DOHH2 (cell line): ENCODE data around the gene CACNA1B.

Source experiments
- H3F3A ChIP-seq: fragments of 200-600 bp; sonication (generic), shearing (Covaris generic); 2 replicates; pipeline ENCODE4 v1.6.0; 2016; ENCODE audit warnings: antibody characterized with exemption, mild to moderate bottlenecking; ENCODE audit not compliant: control insufficient read depth, insufficient read depth
- H3K27ac ChIP-seq: fragments of 200-600 bp; sonication (generic); 2 replicates; pipeline ENCODE4 v1.5.1; 2014; ENCODE audit warnings: low read depth, mild to moderate bottlenecking, low read length, moderate library complexity
- H3K27me3 ChIP-seq: fragments of 200-600 bp; sonication (generic); 2 replicates; pipeline ENCODE4 v1.6.1; 2014; ENCODE audit warnings: mild to moderate bottlenecking, low read length, mixed read lengths; ENCODE audit not compliant: control insufficient read depth
- H3K36me3 ChIP-seq: fragments of 200-600 bp; sonication (generic); 2 replicates; pipeline ENCODE4 v1.6.1; 2014; ENCODE audit warnings: mild to moderate bottlenecking, low read length, moderate library complexity, mixed read lengths; ENCODE audit not compliant: control insufficient read depth
- H3K4me1 ChIP-seq: fragments of 200-600 bp; sonication (generic); 2 replicates; pipeline ENCODE4 v1.6.1; 2014; ENCODE audit warnings: mild to moderate bottlenecking, low read length, mixed read lengths; ENCODE audit not compliant: control insufficient read depth
- H3K4me2 ChIP-seq: fragments of 200-600 bp; sonication (generic); 2 replicates; pipeline ENCODE4 v1.6.0; 2014; ENCODE audit warnings: mild to moderate bottlenecking, low read length, moderate library complexity
- H3K4me3 ChIP-seq: fragments of 200-600 bp; sonication (generic); 2 replicates; pipeline ENCODE4 v1.5.1; 2014; ENCODE audit warnings: mild to moderate bottlenecking, low read length, mixed read lengths
- H3K79me2 ChIP-seq: fragments of 200-600 bp; sonication (generic); 2 replicates; pipeline ENCODE4 v1.6.1; 2014; ENCODE audit warnings: mild to moderate bottlenecking, low read length, mixed read lengths; ENCODE audit not compliant: control insufficient read depth
- H3K9me2 ChIP-seq: fragments of 200-600 bp; sonication (generic); replicated peaks from 2 replicates; pipeline ENCODE4 v1.6.1; 2014; ENCODE audit warnings: mild to moderate bottlenecking, low read length, mixed read lengths; ENCODE audit not compliant: control insufficient read depth
- H3K9me3 ChIP-seq: fragments of 200-600 bp; sonication (generic); 2 replicates; pipeline ENCODE4 v1.6.1; 2014; ENCODE audit warnings: antibody characterized with exemption, low read length, mixed read lengths; ENCODE audit not compliant: control insufficient read depth, insufficient read depth
- H4K20me1 ChIP-seq: fragments of 200-600 bp; sonication (generic); 2 replicates; pipeline ENCODE4 v1.6.0; 2014; ENCODE audit warnings: low read depth, mild to moderate bottlenecking, antibody characterized with exemption, low read length, moderate library complexity; ENCODE audit not compliant: control insufficient read depth, insufficient read depth
- CTCF ChIP-seq: fragments of 200-600 bp; sonication (generic); IDR thresholded peaks from one replicate; pipeline ENCODE4 v1.5.1; 2014; ENCODE audit warnings: antibody characterized with exemption, mild to moderate bottlenecking, low read depth, low read length; ENCODE audit not compliant: poor library complexity, severe bottlenecking
- EZH2phosphoT487 ChIP-seq: fragments of 200-600 bp; sonication (generic); IDR thresholded peaks from 2 replicates; pipeline ENCODE4 v1.6.1; 2017; ENCODE audit warnings: borderline replicate concordance, mild to moderate bottlenecking, antibody characterized with exemption, low read length, moderate library complexity, mixed read lengths

Gene CACNA1B

GRCh38 chr9:138006576-138007233 is 129.1 kb downstream of the CACNA1B start:
- no peaks in the 10 kb centered on the region for H3K27me3 ChIP-seq
- H3K36me3 ChIP-seq: no peaks in the 10 kb centered on the region
- no peak overlapping the region for H3K27ac ChIP-seq
- H3K79me2 ChIP-seq: no peaks in the 10 kb centered on the region
- no peaks in the 10 kb centered on the region for H3F3A ChIP-seq
- no peak overlapping the region for H3K4me2 ChIP-seq
- H4K20me1 ChIP-seq: no peaks in the 10 kb centered on the region
- H3K9me2 ChIP-seq: no peaks in the 10 kb centered on the region
- H3K4me3 ChIP-seq: no peak overlapping the region
- H3K9me3 ChIP-seq: no peaks in the 10 kb centered on the region
- no peaks in the 10 kb centered on the region for H3K4me1 ChIP-seq
- TF ChIP-seq CTCF (no peak), EZH2phosphoT487 (no peak)

GRCh38 chr9:138007566-138007917 is 130.0 kb downstream of the CACNA1B start:
- Histone ChIP-seq H3K4me1 (no peaks in the 10 kb centered on the region), H3K9me3 (no peaks in the 10 kb centered on the region), H4K20me1 (no peaks in the 10 kb centered on the region), H3K36me3 (no peaks in the 10 kb centered on the region), H3K9me2 (no peaks in the 10 kb centered on the region), H3F3A (no peaks in the 10 kb centered on the region), H3K79me2 (no peaks in the 10 kb centered on the region), H3K27ac (no peak overlapping the region), H3K4me3 (no peak overlapping the region), H3K4me2 (no peak overlapping the region), H3K27me3 (no peaks in the 10 kb centered on the region)
- TF ChIP-seq CTCF (no peak), EZH2phosphoT487 (no peak)

- no peaks in the 10 kb centered on the region for H3K4me1 ChIP-seq
- no peaks in the 10 kb centered on the region for H4K20me1 ChIP-seq
- no peaks in the 10 kb centered on the region for H3K36me3 ChIP-seq
- no peaks in the 10 kb centered on the region for H3F3A ChIP-seq
- no peaks in the 10 kb centered on the region for H3K79me2 ChIP-seq
- no peak overlapping the region for H3K4me2 ChIP-seq
- H3K4me3 ChIP-seq: no peak overlapping the region
- H3K27me3 ChIP-seq: no peaks in the 10 kb centered on the region
- H3K27ac ChIP-seq: no peak overlapping the region
- no peaks in the 10 kb centered on the region for H3K9me3 ChIP-seq
- TF ChIP-seq EZH2phosphoT487 (no peak), CTCF (no peak)
- H3K9me2 ChIP-seq: no peaks in the 10 kb centered on the region
Measured at GRCh38 chr9:138007918-138008841, 130.6 kb downstream of the CACNA1B start.
